Fibroblast of lung (primary cell): ENCODE data around the gene MLLT10.

ENCODE experiments used
- CTCF ChIP-seq, 2 donors: IDR thresholded peaks in 1 of 2; conservative IDR thresholded peaks in 1 of 2; 1 replicate in 1 of 2; 2 replicates in 1 of 2; pipeline ENCODE4 v1.5.1; 2011 to 2012; ENCODE audit warnings: low read length in 2 of 2, control low read depth in 1 of 2, inconsistent platforms in 1 of 2, low read depth in 1 of 2, mild to moderate bottlenecking in 1 of 2
- EZH2 ChIP-seq: IDR thresholded peaks from 2 replicates; pipeline ENCODE4 v1.5.1; 2012; ENCODE audit warnings: low read length, control low read depth, mild to moderate bottlenecking; ENCODE audit errors: missing control alignments

- TF ChIP-seq CTCF (conservative IDR thresholded peaks at IDR 0.05 in 1 of 2, IDR thresholded peaks at IDR 0.05 in 1 of 2; ENCODE audit: low read depth in 1 of 2, low read length in 2 of 2) (no peak), EZH2 (no peak)
These were observed 190.8 kb downstream of the MLLT10 start for GRCh38 chr10:21724687-21725367.
